Measurements from ENCODE around the gene DBX2. TPM values are rescaled to one million over a fixed set of nuclear protein-coding genes. Genes with fewer than 3 reads are reported as not detected.

The DBX2 gene
- total RNA-seq, 1 experiment from 2014 or later = 0.35 TPM

- H3K4me1 Mint-ChIP-seq = no peaks in the 10 kb centered on the region
- ChIA-PET CTCF (interaction anchor here (1.8 kb wide), 1 partner anchor 40 kb away, joined by 4 read pairs; no protein-coding TSS in a partner anchor), POLR2A (no interaction called here)
- TF ChIP-seq ZNF423 (CRISPR knock-in tag; IDR thresholded peaks at IDR 0.05) = no peak
- no peak for TF ChIP-seq ATF1 (CRISPR knock-in tag; IDR thresholded peaks at IDR 0.05)
- TF ChIP-seq TEAD4 (CRISPR knock-in tag; IDR thresholded peaks at IDR 0.05) = no peak
- no peak for TF ChIP-seq ATF2 (CRISPR knock-in tag; IDR thresholded peaks at IDR 0.05; ENCODE audit: borderline replicate concordance, low read depth)
- TF ChIP-seq E2F4 (CRISPR knock-in tag; IDR thresholded peaks at IDR 0.05; ENCODE audit: borderline replicate concordance, low read depth) = no peak
- no peak for TF ChIP-seq ZBTB21 (CRISPR knock-in tag; IDR thresholded peaks at IDR 0.05; ENCODE audit: borderline replicate concordance)
- ATAC-seq (no peak), DNase-seq (ENCODE audit: low spot score) (no peak)
- H3K4me3 Mint-ChIP-seq = no peak overlapping the region
- H3K36me3 Mint-ChIP-seq = no peaks in the 10 kb centered on the region
- no peaks in the 10 kb centered on the region for H3K9me3 Mint-ChIP-seq
- no peaks in the 10 kb centered on the region for H3K27me3 Mint-ChIP-seq (ENCODE audit: low read depth)
- H3K27ac Mint-ChIP-seq = no peak overlapping the region
These were observed 38.1 kb downstream of the DBX2 start for GRCh38 chr12:45012749-45013148.

DNA sequence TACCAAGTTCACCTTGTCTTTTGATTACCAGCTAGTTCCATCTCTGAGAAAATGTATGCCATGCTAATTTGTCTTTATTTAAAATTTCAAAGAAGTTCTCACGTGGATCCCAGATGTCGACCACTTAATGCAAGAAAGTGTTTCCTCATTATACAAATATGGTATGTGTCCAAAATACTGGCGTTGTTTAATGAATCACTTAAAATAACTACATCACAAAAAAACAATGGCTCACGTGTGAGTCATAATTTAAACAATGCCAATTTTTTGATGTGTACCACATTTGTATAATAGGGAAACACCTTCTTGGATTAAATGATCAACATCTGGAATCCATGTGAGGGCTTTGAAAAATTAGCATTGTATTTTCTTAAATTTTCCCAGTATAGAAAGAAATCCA lies 40.8 kb downstream of the DBX2 start:
- H3K36me3 Mint-ChIP-seq = no peaks in the 10 kb centered on the region
- TF ChIP-seq IRF1 (CRISPR knock-in tag; IDR thresholded peaks at IDR 0.05) (no peak), E2F5 (CRISPR knock-in tag; IDR thresholded peaks at IDR 0.05) (no peak), FOXK1 (CRISPR knock-in tag; IDR thresholded peaks at IDR 0.05) (no peak), ZNF281 (CRISPR knock-in tag; IDR thresholded peaks at IDR 0.05) (no peak), TCF7 (CRISPR knock-in tag; IDR thresholded peaks at IDR 0.05; ENCODE audit: low read depth) (no peak), NR3C1 (CRISPR knock-in tag; conservative IDR thresholded peaks at IDR 0.05; ENCODE audit: low read depth) (no peak), ATF1 (CRISPR knock-in tag; IDR thresholded peaks at IDR 0.05) (no peak), FOXP4 (CRISPR knock-in tag; IDR thresholded peaks at IDR 0.05) (no peak)
- POLR2A ChIA-PET = no interaction called here
- no peaks in the 10 kb centered on the region for H3K4me1 Mint-ChIP-seq
- no peak for ATAC-seq
- CTCF ChIA-PET = interaction anchor here (1.1 kb wide), 1 partner anchor 62 kb away, joined by 3 read pairs; no protein-coding TSS in a partner anchor
- DNase-seq (ENCODE audit: low spot score) = no peak
- H3K9me3 Mint-ChIP-seq = no peaks in the 10 kb centered on the region
- H3K4me3 Mint-ChIP-seq = no peak overlapping the region
- H3K27ac Mint-ChIP-seq = no peak overlapping the region
- no peaks in the 10 kb centered on the region for H3K27me3 Mint-ChIP-seq (ENCODE audit: low read depth)

DNA sequence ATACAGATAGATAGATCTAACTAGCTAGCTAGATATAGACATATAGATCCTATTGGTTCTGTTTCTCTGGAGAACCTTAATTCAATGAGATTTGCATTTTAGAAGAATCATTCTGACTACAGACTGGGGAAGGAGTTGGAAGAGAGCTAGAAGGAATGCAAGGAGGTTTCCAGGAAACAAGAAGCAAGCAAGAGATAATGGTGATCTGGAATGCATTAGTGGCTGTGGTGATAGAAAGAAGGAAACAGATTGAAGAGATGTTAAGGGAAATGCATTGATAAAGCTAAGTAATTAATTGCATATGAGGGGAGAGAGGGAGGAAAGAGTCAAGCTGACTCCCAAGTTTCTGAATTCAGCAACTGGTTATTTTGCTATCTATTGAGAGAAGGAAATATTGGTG lies 42.7 kb downstream of the DBX2 start:
- no peak for DNase-seq (ENCODE audit: low spot score)
- POLR2A ChIA-PET = no interaction called here
- no peak overlapping the region for H3K27ac Mint-ChIP-seq

More for the DNA sequence above, 42.7 kb downstream of the DBX2 start:
- Mint-ChIP-seq H3K4me3 (no peak overlapping the region), H3K9me3 (no peaks in the 10 kb centered on the region), H3K36me3 (no peaks in the 10 kb centered on the region), H3K4me1 (no peaks in the 10 kb centered on the region), H3K27me3 (ENCODE audit: low read depth) (no peaks in the 10 kb centered on the region)
- CTCF ChIA-PET = no interaction called here
- TF ChIP-seq ZNF121 (CRISPR knock-in tag; IDR thresholded peaks at IDR 0.05) (no peak), TEAD1 (CRISPR knock-in tag; IDR thresholded peaks at IDR 0.05) (no peak), USF1 (CRISPR knock-in tag; IDR thresholded peaks at IDR 0.05) (no peak), TCF7 (CRISPR knock-in tag; IDR thresholded peaks at IDR 0.05; ENCODE audit: low read depth) (no peak)
- TF ChIP-seq, protein P1, sequence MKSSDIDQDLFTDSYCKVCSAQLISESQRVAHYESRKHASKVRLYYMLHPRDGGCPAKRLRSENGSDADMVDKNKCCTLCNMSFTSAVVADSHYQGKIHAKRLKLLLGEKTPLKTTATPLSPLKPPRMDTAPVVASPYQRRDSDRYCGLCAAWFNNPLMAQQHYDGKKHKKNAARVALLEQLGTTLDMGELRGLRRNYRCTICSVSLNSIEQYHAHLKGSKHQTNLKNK (CRISPR knock-in tag; IDR thresholded peaks at IDR 0.05) = no peak
- ATAC-seq = no peak
